ENCODE results near the gene ECEL1. TPM values are rescaled to one million over a fixed set of nuclear protein-coding genes. Genes with fewer than 3 reads are reported as not detected.

ECEL1 gene
- total and polyA plus RNA-seq, 2 of the 4 experiments (the other 2 are of a cell fraction), result not detected

GRCh38 chr2:232530626-232531260, 43.1 kb upstream of the ECEL1 start:
- no peak overlapping the region for H4K5ac ChIP-seq (ENCODE audit: low read depth, low read length)
- H3K56ac ChIP-seq (ENCODE audit: extremely low read depth, insufficient read depth, low read length), result no peak overlapping the region
- no peak overlapping the region for H2BK20ac ChIP-seq (ENCODE audit: low read depth, low read length)
- H2BK5ac ChIP-seq (ENCODE audit: low read depth, low read length, poor library complexity, severe bottlenecking), result no peak overlapping the region
- H4K91ac ChIP-seq (ENCODE audit: insufficient read depth, low read depth, low read length), result no peak overlapping the region
- H2BK120ac ChIP-seq (ENCODE audit: low read depth, low read length), result no peak overlapping the region
- no peak overlapping the region for H2AK9ac ChIP-seq (replicated peaks; ENCODE audit: low read depth, low read length, poor library complexity)
- no peaks in the 10 kb centered on the region for H3K79me1 ChIP-seq (ENCODE audit: low read depth in 1 of 2, low read length in 2 of 2)
- intact Hi-C loops (cut with micrococcal nuclease), result no loop called here
- no peak overlapping the region for H3K4me3 ChIP-seq (ENCODE audit: insufficient read depth, low read depth, low read length)
- CTCF ChIA-PET, result no interaction called here
- no peak overlapping the region for H3K14ac ChIP-seq (replicated peaks; ENCODE audit: low read depth, low read length)
- dilution Hi-C loops (cut with HindIII; ENCODE audit: low sequenced_read_pairs, unreplicated experiment), result no loop called here
- H3K4me2 ChIP-seq (ENCODE audit: low read depth, low read length), result no peak overlapping the region
- H4K8ac ChIP-seq (ENCODE audit: low read depth in 2 of 2, low read length in 2 of 2), result no peak overlapping the region
- DNase-seq (no peak), ATAC-seq (ENCODE audit: low read depth) (no peak)
- H3K23ac ChIP-seq (ENCODE audit: low read depth, low read length), result no peak overlapping the region
- 35% methylated on average over 2 of the region's 9 CpGs; no CpG with 5 or more reads in 1 of the 2 experiments for WGBS, 2 experiments (ENCODE audit: extremely low coverage in 2 of 2, insufficient read length in 1 of 2)
- no peaks in the 10 kb centered on the region for H3K36me3 ChIP-seq (ENCODE audit: control insufficient read depth, insufficient read depth, low read length)
- in situ Hi-C loops (cut with MboI; ENCODE audit: low sequenced_read_pairs), result no loop called here
- POLR2A ChIA-PET (ENCODE audit: unreplicated experiment), result no interaction called here
- BruUV-seq (replicated peaks), result no TSS peak
- H3K9me3 ChIP-seq (ENCODE audit: control insufficient read depth, insufficient read depth, low read length), result no peaks in the 10 kb centered on the region
- H3K4me1 ChIP-seq (ENCODE audit: control insufficient read depth, insufficient read depth, low read length), result no peaks in the 10 kb centered on the region
- TF ChIP-seq ELK1 (IDR thresholded peaks at IDR 0.05; ENCODE audit: borderline replicate concordance, low read depth, low read length) (no peak), MXI1 (IDR thresholded peaks at IDR 0.05; ENCODE audit: borderline replicate concordance, low read depth, low read length) (no peak), RCOR1 (IDR thresholded peaks at IDR 0.05; ENCODE audit: insufficient replicate concordance, low read length) (no peak), MAFK (IDR thresholded peaks at IDR 0.05; ENCODE audit: low read depth, low read length) (no peak), RFX5 (IDR thresholded peaks at IDR 0.05; ENCODE audit: low read depth, low read length) (no peak), NFE2L2 (IDR thresholded peaks at IDR 0.05; ENCODE audit: low read depth, low read length) (no peak), SMC3 (IDR thresholded peaks at IDR 0.05; ENCODE audit: low read depth, low read length) (no peak), FOS (IDR thresholded peaks at IDR 0.05; ENCODE audit: low read depth, low read length) (no peak), BHLHE40 (IDR thresholded peaks at IDR 0.05; ENCODE audit: low read depth, low read length) (no peak), RAD21 (IDR thresholded peaks at IDR 0.05; ENCODE audit: low read length) (no peak), CHD1 (IDR thresholded peaks at IDR 0.05; ENCODE audit: low read depth, low read length) (no peak), CEBPB (IDR thresholded peaks at IDR 0.05; ENCODE audit: low read depth, low read length) (no peak), MAZ (IDR thresholded peaks at IDR 0.05; ENCODE audit: borderline replicate concordance, low read depth, low read length) (no peak), POLR2A (IDR thresholded peaks at IDR 0.05; ENCODE audit: low read depth, low read length) (no peak)
- TF ChIP-seq, protein P1, sequence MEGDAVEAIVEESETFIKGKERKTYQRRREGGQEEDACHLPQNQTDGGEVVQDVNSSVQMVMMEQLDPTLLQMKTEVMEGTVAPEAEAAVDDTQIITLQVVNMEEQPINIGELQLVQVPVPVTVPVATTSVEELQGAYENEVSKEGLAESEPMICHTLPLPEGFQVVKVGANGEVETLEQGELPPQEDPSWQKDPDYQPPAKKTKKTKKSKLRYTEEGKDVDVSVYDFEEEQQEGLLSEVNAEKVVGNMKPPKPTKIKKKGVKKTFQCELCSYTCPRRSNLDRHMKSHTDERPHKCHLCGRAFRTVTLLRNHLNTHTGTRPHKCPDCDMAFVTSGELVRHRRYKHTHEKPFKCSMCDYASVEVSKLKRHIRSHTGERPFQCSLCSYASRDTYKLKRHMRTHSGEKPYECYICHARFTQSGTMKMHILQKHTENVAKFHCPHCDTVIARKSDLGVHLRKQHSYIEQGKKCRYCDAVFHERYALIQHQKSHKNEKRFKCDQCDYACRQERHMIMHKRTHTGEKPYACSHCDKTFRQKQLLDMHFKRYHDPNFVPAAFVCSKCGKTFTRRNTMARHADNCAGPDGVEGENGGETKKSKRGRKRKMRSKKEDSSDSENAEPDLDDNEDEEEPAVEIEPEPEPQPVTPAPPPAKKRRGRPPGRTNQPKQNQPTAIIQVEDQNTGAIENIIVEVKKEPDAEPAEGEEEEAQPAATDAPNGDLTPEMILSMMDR (conservative IDR thresholded peaks at IDR 0.05; ENCODE audit: low read depth, low read length), result no peak
- TF ChIP-seq, protein P2, sequence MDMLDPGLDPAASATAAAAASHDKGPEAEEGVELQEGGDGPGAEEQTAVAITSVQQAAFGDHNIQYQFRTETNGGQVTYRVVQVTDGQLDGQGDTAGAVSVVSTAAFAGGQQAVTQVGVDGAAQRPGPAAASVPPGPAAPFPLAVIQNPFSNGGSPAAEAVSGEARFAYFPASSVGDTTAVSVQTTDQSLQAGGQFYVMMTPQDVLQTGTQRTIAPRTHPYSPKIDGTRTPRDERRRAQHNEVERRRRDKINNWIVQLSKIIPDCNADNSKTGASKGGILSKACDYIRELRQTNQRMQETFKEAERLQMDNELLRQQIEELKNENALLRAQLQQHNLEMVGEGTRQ (IDR thresholded peaks at IDR 0.05; ENCODE audit: low read depth, low read length), result no peak
- no peak overlapping the region for H3K4ac ChIP-seq (ENCODE audit: low read depth, low read length)
- H2AK5ac ChIP-seq (ENCODE audit: low read depth, low read length), result no peak overlapping the region
- H4K20me1 ChIP-seq (ENCODE audit: insufficient read depth, low read length), result no peaks in the 10 kb centered on the region
- no peak overlapping the region for H3K9ac ChIP-seq (ENCODE audit: low read depth, low read length)
- H2AFZ ChIP-seq (replicated peaks; ENCODE audit: low read length, poor library complexity), result no peak overlapping the region
- no peak overlapping the region for H3K18ac ChIP-seq (ENCODE audit: low read depth, low read length)
- H3K27me3 ChIP-seq (ENCODE audit: control insufficient read depth, insufficient read depth, low read length), result peaks cover 26% of the 10 kb centered on the region
- H3K27ac ChIP-seq (ENCODE audit: insufficient read depth, low read length), result no peak overlapping the region
- H2BK15ac ChIP-seq (ENCODE audit: low read depth, low read length), result no peak overlapping the region
- no peaks in the 10 kb centered on the region for H3K9me1 ChIP-seq (ENCODE audit: insufficient read depth, low read length)
